ES-I3 (cell line): ENCODE data around the gene MYBPC2.

Experiments
- H3K36me3 ChIP-seq: 2 replicates; pipeline ENCODE4 v1.6.1; 2013; ENCODE audit warnings: mild to moderate bottlenecking, low read length, control low read depth, moderate library complexity; ENCODE audit not compliant: insufficient read depth
- H3K4me1 ChIP-seq: 2 replicates; pipeline ENCODE4 v1.6.1; 2013; ENCODE audit warnings: mild to moderate bottlenecking, control low read depth, low read length; ENCODE audit not compliant: insufficient read depth
- H3K9ac ChIP-seq: 2 replicates; pipeline ENCODE4 v1.6.1; 2013; ENCODE audit warnings: low read depth, mild to moderate bottlenecking, low read length, moderate library complexity
- H3K9me3 ChIP-seq: 2 replicates; pipeline ENCODE4 v1.6.1; 2013; ENCODE audit warnings: mild to moderate bottlenecking, low read length, moderate library complexity; ENCODE audit not compliant: control insufficient read depth, insufficient read depth

The MYBPC2 gene

DNA sequence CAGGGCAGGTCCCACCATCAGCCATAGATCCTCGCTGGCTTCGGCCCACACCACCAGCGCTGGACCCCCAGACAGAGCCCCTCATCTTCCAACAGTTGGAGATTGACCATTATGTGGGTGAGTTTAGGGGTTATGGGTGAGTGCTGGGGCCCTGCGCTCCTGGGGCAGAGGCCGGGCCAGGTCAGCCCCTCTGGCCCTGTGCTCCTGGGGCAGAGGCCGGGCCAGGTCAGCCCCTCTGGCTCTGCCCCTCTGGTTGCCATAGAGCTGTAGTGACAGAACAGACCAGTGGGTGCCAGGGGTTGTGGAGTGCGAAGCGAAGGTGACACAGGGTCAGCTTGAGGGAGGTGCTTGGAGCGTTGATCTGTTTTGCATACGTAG is 33.3 kb upstream of the MYBPC2 start:
- Histone ChIP-seq H3K9ac (no peak overlapping the region), H3K36me3 (no peaks in the 10 kb centered on the region; the same call in 1 of the 2 replicates), H3K9me3 (no peaks in the 10 kb centered on the region), H3K4me1 (no peaks in the 10 kb centered on the region)

DNA sequence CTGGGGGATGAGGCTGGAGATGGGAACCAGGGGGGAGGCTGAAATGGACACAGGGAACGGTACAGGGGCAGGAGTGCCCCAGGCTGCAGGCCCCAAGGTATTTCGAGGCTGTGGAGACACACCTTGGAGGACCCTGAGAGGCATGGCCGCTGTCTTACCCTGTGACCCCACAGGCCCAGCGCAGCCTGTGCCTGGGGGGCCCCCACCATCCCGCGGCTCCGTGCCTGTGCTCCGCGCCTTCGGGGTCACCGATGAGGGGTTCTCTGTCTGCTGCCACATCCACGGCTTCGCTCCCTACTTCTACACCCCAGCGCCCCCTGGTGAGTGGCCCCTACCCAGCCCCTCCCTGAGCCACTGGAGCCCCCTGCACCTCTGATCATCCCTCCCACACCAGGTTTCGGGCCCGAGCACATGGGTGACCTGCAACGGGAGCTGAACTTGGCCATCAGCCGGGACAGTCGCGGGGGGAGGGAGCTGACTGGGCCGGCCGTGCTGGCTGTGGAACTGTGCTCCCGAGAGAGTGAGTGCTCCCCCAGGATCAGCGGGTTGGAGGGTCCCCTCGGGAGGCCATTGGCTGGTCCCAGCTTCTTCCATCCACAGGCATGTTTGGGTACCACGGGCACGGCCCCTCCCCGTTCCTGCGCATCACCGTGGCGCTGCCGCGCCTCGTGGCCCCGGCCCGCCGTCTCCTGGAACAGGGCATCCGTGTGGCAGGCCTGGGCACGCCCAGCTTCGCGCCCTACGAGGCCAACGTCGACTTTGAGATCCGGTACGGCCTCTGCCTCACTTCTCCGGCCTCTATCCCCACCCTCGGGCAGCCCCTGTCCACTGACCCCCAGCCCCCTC is 30.9 kb upstream of the MYBPC2 start:
- Histone ChIP-seq H3K9me3 (no peaks in the 10 kb centered on the region), H3K9ac (no peak overlapping the region), H3K4me1 (no peaks in the 10 kb centered on the region), H3K36me3 (no peaks in the 10 kb centered on the region; the same call in 1 of the 2 replicates)

DNA sequence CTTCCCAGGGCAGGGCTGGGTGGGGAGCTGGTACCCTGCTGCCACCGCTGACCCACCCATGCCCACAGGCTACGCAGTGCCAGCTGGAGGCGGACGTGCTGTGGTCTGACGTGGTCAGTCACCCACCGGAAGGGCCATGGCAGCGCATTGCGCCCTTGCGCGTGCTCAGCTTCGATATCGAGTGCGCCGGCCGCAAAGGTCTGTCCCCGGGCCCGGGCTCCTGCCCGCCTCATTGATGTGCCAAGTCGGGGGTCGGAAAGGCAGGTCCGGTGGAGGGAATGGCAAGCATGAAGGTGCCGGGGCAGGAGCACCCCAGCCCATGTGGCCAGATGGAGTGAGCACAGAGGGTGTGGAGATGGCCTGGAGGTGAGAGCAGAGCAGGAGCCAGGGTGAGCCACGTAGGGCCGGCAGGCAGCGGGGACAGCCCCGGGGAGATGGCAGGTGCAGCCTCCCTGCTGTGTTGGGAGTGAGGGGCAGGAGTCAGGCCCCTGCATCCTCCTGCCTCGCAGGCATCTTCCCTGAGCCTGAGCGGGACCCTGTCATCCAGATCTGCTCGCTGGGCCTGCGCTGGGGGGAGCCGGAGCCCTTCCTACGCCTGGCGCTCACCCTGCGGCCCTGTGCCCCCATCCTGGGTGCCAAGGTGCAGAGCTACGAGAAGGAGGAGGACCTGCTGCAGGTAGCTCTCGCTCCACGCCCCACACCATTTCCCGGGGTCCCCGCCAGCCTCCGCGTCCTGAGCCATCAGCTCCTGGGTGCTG is 30.0 kb upstream of the MYBPC2 start:
- no peaks in the 10 kb centered on the region for H3K4me1 ChIP-seq
- no peaks in the 10 kb centered on the region for H3K9me3 ChIP-seq
- H3K9ac ChIP-seq: no peak overlapping the region
- no peaks in the 10 kb centered on the region; the same call in 1 of the 2 replicates for H3K36me3 ChIP-seq

DNA sequence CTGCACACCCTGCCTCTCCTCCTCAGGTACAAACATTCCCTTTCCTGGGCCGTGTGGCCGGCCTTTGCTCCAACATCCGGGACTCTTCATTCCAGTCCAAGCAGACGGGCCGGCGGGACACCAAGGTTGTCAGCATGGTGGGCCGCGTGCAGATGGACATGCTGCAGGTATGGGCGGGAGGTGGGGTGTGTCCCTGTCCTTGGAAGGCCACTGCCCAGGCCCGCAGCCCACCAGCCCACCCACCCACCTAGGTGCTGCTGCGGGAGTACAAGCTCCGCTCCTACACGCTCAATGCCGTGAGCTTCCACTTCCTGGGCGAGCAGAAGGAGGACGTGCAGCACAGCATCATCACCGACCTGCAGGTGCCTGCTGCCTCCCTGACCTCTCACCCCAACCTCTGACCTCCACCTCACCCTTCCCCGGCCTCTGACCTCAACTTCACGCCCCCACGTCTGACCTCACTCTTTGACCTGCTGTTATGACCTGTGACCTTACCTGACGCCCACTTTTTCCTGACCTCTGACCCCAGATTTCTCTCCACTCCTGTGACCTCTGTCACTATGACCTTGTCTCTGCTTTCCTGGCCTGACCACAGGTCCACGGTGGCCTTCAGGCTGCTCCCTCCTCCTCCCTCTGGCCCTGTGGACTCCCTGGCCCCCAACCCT is 26.4 kb upstream of the MYBPC2 start:
- Histone ChIP-seq H3K9ac (no peak overlapping the region), H3K36me3 (peaks cover 5% of the 10 kb centered on the region; the same call in 1 of the 2 replicates)

DNA sequence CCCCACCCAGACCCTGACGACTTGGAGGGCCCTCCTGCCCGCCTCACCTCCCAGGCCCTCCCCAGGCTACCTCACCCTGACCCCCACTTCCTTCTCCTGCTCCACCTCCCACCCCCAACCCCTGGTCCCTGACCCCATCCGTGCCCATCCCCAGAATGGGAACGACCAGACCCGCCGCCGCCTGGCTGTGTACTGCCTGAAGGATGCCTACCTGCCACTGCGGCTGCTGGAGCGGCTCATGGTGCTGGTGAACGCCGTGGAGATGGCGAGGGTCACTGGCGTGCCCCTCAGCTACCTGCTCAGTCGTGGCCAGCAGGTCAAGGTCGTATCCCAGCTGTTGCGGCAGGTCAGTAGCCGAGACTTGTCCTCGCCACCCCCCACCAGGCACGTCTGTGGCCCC is 25.9 kb upstream of the MYBPC2 start:
- peaks cover 5% of the 10 kb centered on the region; the same call in 1 of the 2 replicates for H3K36me3 ChIP-seq

More for the DNA sequence above, 26.4 kb upstream of the MYBPC2 start:
- Histone ChIP-seq H3K9me3 (no peaks in the 10 kb centered on the region), H3K4me1 (no peaks in the 10 kb centered on the region)

DNA sequence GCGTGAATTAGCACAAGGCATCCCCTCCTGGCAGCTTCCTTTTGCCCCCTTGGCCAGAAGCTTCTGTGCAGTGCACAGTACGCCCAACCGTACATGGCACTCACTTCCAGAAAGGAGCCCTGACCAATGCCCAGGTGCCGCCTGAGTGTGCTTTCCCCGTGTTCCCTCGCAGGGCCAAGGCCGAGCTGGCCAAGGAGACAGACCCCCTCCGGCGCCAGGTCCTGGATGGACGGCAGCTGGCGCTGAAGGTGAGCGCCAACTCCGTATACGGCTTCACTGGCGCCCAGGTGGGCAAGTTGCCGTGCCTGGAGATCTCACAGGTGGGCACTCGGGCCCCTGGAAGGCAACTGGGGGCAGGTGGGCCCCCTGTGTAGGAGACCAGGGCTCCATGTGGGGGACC is 23.3 kb upstream of the MYBPC2 start:
- H3K9ac ChIP-seq: no peak overlapping the region
- peaks cover 5% of the 10 kb centered on the region; the same call in 1 of the 2 replicates for H3K36me3 ChIP-seq
- H3K9me3 ChIP-seq: no peaks in the 10 kb centered on the region
- H3K4me1 ChIP-seq: no peaks in the 10 kb centered on the region

More for the DNA sequence above, 25.9 kb upstream of the MYBPC2 start:
- no peak overlapping the region for H3K9ac ChIP-seq
- H3K9me3 ChIP-seq: no peaks in the 10 kb centered on the region
- H3K4me1 ChIP-seq: no peaks in the 10 kb centered on the region

DNA sequence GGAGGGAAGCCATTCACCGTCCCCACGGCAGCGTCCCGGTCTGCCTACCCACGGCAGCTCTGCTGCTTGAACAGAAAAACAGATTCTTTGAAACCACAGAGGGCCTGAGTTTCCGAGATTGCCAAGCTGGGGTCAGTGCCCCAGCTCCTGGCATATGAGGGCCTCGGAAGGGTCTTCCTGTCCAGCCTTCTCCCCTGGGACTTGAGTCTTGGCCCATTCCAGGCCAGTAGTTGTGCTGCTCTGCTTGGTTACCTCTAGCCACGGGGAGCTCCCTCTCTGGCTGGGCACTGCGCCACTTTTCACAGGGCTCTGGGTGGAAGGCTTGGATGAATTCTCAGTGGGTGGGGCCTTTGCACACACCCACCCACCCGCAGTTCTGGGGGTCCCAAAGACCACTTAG is 22.6 kb upstream of the MYBPC2 start:
- Histone ChIP-seq H3K4me1 (no peaks in the 10 kb centered on the region), H3K9ac (no peak overlapping the region), H3K36me3 (peaks cover 5% of the 10 kb centered on the region; the same call in 1 of the 2 replicates), H3K9me3 (no peaks in the 10 kb centered on the region)

DNA sequence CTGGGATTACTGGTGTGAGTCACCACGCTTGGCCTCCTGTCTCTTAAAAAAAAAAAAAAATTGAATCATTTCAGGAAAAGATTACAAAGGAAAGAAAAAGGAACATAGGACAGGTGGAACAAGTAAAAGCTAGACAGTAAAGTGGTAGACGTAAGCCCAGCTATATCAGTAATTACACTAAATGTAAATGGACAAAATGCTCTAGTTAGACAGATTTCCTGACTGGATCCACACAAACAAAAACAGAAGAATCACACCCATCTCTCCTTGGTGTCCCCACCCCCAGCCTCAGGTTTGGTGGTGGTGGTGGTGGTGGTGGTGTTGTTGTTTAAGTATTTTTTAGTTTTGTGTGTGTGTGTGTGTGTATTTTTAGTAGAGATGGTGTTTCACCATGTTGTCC is 20.3 kb upstream of the MYBPC2 start:
- Histone ChIP-seq H3K4me1 (no peaks in the 10 kb centered on the region), H3K9ac (no peak overlapping the region), H3K36me3 (peaks cover 5% of the 10 kb centered on the region; the same call in 1 of the 2 replicates), H3K9me3 (no peaks in the 10 kb centered on the region)

DNA sequence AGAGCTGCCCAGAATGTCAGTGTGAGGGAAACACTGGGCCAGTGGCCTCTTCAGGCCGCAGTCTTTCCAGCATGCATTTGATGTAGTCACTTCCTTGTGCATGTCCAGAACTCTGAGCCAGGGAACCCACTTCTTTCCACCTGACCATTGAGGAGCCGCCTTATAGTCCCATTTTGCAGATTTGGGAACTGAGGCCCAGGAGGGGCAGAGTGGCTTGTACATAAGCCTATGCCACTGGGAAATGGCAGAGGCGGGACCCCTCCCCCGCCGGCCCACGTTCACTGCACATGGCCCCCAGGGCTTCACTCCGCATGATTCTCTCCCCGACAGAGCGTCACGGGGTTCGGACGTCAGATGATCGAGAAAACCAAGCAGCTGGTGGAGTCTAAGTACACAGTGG is 19.6 kb upstream of the MYBPC2 start:
- Histone ChIP-seq H3K9ac (no peak overlapping the region), H3K4me1 (no peaks in the 10 kb centered on the region), H3K36me3 (peaks cover 5% of the 10 kb centered on the region; the same call in 1 of the 2 replicates), H3K9me3 (no peaks in the 10 kb centered on the region)

DNA sequence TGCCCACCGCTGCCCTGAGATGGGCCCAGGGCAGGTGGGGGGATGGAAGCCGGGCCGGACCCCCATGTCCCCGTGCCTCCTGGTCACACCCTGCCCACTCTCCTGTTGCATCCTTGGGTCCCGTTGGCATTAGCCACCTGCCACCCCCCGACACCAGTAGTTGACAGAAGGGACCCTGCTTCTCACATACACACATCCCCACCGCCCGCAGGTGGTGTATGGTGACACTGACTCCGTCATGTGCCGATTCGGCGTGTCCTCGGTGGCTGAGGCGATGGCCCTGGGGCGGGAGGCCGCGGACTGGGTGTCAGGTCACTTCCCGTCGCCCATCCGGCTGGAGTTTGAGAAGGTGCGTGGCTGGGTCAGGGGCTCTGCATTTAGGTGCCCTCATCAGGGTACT is 19.2 kb upstream of the MYBPC2 start:
- H3K9me3 ChIP-seq: no peaks in the 10 kb centered on the region
- no peaks in the 10 kb centered on the region for H3K4me1 ChIP-seq
- no peak overlapping the region for H3K9ac ChIP-seq
- peaks cover 5% of the 10 kb centered on the region; the same call in 1 of the 2 replicates for H3K36me3 ChIP-seq

DNA sequence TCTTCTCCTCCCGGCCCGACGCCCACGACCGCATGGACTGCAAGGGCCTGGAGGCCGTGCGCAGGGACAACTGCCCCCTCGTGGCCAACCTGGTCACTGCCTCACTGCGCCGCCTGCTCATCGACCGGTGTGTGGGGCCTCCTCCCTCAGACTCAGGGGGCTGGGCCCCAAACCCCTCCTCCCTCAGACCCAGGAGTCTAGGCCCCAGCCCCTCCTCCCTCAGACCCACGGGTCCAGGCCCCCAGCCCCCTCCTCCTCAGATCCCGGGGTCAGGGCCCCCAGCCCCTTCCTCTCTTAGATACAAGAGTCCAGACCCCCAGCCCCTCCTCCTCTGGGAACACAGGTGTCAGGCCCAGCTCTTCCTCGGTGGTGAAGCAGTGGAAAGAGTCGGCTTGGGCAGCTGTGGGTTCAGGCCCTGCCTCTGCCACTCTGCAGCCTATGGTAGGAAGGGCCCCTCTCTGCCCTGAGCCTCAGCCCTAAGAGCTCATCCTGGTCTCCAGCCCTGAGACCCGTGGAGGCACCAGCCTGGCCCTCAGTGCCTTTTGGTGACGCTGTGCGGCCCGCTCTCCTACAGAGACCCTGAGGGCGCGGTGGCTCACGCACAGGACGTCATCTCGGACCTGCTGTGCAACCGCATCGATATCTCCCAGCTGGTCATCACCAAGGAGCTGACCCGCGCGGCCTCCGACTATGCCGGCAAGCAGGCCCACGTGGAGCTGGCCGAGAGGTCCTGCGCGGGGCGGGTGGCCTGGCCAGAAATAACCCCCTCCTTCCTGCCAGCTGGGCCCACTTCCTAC is 17.6 kb upstream of the MYBPC2 start:
- Histone ChIP-seq H3K36me3 (peaks cover 4% of the 10 kb centered on the region; the same call in 1 of the 2 replicates), H3K9ac (no peak overlapping the region)

DNA sequence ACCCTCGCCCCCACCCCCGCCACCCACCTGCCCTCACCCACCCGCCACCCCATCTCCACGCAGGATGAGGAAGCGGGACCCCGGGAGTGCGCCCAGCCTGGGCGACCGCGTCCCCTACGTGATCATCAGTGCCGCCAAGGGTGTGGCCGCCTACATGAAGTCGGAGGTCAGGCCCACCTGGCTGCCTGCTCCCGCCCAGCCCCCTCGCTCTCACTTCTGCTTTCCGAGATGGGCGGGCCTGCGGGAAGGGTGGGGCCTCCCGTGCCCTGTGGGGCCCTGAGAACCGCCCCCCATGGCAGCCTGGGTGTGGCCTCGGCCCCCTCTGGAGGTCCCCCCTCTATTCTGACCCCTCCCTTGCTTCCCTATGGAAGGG is 17.0 kb upstream of the MYBPC2 start:
- no peaks in the 10 kb centered on the region for H3K36me3 ChIP-seq
- H3K9ac ChIP-seq: no peak overlapping the region

More for the DNA sequence above, 17.6 kb upstream of the MYBPC2 start:
- Histone ChIP-seq H3K9me3 (no peaks in the 10 kb centered on the region), H3K4me1 (peaks cover 3% of the 10 kb centered on the region; the same call in 1 of the 2 replicates)

DNA sequence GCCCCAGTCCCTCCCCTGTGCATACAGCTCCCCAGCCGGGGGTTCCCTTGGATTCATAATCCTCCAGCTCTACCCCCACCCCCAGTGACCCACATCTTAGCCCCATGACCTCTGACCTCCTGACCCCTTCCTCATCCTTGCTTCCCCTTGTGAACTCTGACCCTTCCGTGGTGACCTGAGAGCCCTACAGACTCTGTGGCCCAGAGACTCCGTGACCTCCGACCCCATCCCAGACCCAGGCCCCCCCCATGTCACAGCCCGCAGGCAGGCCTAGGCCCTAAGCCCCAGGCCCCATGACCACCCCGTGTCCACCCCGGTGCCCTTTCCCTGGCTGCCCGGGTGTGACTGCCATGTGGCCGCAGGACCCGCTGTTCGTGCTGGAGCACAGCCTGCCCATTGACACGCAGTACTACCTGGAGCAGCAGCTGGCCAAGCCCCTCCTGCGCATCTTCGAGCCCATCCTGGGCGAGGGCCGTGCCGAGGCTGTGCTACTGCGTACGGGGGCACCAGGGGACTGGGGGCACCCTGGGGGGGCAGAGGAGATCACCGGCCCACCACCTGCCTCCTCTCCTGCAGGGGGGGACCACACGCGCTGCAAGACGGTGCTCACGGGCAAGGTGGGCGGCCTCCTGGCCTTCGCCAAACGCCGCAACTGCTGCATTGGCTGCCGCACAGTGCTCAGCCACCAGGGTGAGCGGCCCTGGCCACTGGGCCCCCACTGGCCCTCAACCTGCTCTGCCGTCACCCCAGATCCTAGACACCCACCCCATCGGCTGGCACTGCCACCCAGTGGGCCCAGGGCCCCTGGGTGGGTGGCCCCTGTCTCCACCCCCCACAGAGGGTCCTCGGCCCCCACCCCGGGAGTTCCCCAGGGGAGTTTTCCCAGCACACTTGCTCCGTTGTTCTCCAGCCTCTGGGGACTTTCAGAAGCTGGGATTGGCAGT is 16.4 kb upstream of the MYBPC2 start:
- peaks cover 8% of the 10 kb centered on the region; the same call in 1 of the 2 replicates for H3K4me1 ChIP-seq
- no peaks in the 10 kb centered on the region for H3K36me3 ChIP-seq
- no peak overlapping the region for H3K9ac ChIP-seq
- H3K9me3 ChIP-seq: no peaks in the 10 kb centered on the region

More for the DNA sequence above, 17.0 kb upstream of the MYBPC2 start:
- H3K9me3 ChIP-seq: no peaks in the 10 kb centered on the region
- H3K4me1 ChIP-seq: peaks cover 8% of the 10 kb centered on the region; the same call in 1 of the 2 replicates
